ENCODE data around the gene AKAP7. TPM values are rescaled to one million over a fixed set of nuclear protein-coding genes. Genes with fewer than 3 reads are reported as not detected.
"Not testable (repeated sequence)": the region's sequence is repeated elsewhere in the genome, so short reads cannot be mapped to it uniquely, and the experiment has no call there.

The AKAP7 gene
- total RNA-seq, 1 donor from 2014 or later, result 2.7 TPM

DNA sequence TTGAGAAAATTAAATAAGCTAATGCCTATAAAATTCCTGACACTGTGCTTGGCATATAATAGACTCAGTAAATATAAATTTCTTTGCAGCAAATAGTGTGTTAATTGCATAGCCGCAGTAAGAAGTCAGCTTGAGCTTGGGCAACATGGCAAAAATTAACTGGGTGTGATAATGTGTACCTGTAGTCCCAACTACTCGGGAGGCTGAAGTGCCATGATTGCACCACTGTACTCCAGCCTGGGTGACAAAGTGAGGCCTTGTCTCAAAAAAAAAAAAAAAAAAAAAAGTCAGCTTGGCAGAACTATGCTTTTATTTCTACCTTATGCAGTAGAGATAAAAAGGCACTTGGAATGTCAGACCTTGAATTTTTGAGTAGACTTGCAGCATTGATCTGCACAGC, 121.8 kb downstream of the AKAP7 start:
- no peak for ATAC-seq

DNA sequence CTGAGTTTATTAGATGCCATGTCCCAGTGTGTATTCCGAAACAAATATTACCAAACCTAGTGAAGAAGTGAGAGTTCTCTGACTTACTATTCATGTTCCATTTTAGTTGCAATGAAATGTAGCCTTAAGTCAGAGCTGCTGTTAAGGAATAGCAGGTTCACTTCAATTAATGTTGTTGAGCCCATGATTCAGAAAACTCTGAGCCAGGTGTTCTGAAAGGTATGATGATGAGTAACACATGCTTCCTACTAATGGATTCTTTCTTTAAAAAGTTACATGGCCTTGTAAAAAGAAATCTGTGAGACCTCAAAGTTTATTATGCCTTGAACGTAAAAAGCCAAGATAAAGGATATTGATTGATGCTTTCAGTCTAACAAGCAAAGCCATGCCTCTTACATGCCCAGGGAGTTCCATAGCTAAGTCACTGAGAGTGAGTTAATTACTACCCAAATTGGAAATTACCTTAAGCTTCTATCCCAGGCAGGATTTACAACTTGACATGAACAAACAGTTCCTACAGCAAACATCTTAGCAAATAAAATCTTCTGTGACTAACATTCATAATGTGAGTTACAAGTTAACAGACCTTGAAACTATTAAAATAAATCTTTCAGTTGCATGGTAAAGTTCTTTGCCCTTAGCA, 122.9 kb downstream of the AKAP7 start:
- ATAC-seq, result peak; percentile 44

DNA sequence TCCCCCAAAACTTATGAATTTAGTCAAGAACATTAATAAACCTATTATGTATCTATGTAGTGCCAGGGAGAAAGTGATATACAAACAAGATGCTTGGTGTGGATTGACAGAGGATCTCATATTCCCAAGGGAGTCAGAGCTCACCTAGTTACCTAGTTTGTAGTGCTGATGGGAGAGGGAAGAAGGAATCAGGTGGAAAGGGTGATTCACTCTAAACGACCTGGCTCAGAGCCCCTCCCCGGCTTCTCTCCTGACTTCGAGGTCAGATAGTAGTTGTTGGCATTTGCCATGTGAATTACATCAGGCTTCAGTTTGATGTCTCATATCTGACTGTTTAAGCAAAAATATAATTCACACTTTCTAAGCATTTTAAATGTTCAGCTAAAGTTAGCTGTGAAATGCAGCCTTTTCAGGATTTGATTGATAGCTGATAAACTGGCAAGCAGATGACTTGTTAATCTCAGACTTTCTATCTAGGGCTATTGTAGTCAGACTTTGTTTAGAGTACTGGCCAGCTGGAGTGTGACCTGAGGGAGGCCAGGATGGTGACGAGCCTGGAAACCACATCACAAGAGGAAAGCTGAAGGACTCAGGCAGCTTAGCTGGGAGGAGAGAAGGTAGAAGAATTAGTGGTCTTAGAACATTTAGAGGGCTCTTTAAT, 123.7 kb downstream of the AKAP7 start:
- peak; percentile 31 for ATAC-seq

GRCh38 chr6:131260960-131261359, 125.7 kb downstream of the AKAP7 start:
- not testable (repeated sequence) for ATAC-seq

DNA sequence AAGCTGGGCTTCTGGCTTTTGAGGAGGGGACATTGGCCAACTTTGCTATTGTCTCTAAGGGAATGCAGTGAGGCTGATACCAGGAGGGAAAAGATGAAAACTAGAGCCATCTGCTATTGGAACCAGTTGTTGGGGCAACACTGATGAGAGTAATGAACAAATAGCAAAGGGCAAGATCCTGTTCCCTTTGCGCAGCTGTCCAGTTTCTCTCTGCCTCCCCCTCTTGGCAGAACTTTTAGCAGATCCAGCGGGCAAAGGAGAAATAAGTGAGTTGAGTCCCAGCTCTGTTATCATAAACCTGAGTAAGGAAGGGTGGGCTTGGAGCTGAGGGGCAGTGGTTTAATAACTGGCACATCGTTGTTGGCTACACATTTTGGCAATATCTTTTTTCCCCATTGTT, 126.8 kb downstream of the AKAP7 start:
- no peak for ATAC-seq

GRCh38 chr6:131265939-131266338, 130.7 kb downstream of the AKAP7 start:
- ATAC-seq, result no peak

GRCh38 chr6:131268303-131268702, 133.0 kb downstream of the AKAP7 start:
- no peak for ATAC-seq

- no peak for ATAC-seq
Observed at GRCh38 chr6:131269565-131270391, 134.5 kb downstream of the AKAP7 start.

GRCh38 chr6:131270534-131270933, 135.3 kb downstream of the AKAP7 start:
- no peak for ATAC-seq

DNA sequence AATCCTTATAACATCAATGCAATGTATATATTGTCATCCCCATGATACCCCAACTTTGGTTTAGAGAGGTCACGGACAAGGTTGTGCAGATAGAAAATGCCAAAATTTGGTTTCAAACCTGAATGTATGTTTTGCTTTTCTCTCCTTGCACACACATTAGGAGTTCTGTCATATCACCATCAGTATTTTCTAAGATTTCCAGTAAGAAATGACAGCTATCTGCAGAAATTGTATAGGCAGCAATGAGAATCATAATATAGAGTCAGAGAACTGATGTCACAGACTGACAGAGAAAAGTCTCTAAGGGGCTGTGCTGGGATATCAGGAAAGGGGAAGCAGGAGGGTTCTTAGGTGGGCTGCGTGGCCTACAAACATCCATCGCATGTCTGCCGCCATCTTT, 140.0 kb downstream of the AKAP7 start:
- ATAC-seq, result no peak

DNA sequence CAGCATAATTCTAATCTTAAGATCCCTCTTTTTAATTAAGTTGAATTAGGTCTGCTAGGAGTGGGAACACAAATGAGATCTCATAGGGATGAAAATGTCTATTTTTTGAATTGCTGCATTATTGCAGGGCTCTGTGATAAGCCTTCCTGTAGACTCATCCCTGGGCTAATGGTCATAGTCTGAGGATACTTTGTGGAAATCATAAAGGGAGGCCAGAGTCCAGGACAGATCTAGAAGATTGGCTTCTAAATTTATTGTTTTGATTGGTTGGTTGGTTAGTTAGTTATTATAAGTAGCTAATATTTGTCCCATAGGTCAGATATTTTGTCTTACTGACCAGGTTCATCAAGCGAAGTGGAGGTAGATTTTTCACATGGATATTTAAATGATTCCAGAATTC, 142.3 kb downstream of the AKAP7 start:
- no peak for ATAC-seq

GRCh38 chr6:131281471-131282270, 146.4 kb downstream of the AKAP7 start:
- no peak for ATAC-seq

DNA sequence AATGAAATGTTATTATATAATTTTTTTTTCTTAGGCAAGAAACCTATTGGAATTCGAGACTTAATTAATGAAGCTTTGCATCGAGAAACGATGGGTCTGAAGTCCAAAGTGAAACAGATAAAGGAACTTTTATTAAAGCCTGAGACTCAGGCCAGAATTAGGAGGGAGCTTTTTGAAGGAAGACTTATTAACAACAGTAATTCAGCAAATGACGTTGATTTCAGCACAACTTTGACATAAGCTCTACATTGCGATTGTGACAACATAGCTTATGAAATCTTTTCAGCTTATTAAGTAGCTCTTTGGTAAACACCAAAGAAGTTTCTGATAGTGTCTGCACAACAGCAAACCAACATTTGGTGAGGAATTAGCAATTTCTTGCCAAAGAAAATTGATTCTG, 147.1 kb downstream of the AKAP7 start:
- ATAC-seq, result no peak

DNA sequence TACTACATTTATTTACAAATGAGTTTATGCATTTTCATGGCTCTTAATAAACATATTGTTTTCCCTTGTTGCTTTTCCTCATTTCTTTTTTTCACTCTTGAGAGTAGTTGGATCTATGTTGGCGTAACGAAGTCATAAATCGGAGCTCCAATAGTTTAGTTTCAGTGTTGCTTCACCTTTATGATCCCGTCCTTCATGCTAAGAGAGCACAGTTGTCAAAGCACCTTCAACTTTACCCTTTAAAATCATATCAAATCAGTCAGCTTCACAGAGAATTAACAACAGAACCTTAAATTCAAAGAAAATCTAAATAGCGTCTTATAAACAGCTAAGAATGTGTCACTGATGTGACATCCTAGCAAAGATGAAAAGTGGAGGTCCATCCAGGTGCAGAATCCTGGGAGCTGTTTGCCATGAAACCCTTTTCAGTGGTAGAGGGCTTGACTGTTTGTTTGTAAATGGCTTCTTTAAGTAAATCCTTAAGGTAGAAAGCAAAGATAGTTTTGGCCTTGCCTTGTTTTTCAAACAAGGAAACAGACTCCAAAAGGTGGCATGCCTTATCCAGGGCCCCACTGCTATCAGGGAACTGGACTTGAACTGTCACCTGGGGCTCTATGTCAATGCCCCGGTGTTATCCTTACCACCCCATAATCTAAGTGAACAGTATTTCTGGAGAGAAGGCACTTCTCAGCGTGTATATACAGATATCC, 148.4 kb downstream of the AKAP7 start:
- no peak for ATAC-seq

DNA sequence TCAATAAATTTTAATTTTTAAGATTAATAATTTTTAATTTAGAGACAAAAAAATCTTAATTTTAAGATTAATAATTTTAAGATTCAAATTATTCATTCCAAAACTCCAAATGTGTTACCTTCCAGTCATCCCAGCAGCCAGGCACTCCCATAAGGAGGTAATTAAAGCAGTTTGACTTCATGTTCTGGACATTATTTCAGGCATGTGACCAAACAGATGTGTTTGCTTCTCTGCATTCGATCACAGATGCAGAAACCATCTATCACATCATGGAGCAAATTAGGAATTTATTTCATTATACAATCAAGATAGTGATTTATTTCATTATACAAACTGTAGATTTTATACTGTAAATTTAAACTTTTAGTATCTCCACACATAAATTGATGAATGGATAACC, 150.3 kb downstream of the AKAP7 start:
- ATAC-seq, result no peak

GRCh38 chr6:131286469-131287040, 151.3 kb downstream of the AKAP7 start:
- ATAC-seq, result no peak

- ATAC-seq, result no peak
Observed at GRCh38 chr6:131288214-131288613, 152.9 kb downstream of the AKAP7 start.

GRCh38 chr6:131290955-131291354, 155.7 kb downstream of the AKAP7 start:
- peak; percentile 43 for ATAC-seq

DNA sequence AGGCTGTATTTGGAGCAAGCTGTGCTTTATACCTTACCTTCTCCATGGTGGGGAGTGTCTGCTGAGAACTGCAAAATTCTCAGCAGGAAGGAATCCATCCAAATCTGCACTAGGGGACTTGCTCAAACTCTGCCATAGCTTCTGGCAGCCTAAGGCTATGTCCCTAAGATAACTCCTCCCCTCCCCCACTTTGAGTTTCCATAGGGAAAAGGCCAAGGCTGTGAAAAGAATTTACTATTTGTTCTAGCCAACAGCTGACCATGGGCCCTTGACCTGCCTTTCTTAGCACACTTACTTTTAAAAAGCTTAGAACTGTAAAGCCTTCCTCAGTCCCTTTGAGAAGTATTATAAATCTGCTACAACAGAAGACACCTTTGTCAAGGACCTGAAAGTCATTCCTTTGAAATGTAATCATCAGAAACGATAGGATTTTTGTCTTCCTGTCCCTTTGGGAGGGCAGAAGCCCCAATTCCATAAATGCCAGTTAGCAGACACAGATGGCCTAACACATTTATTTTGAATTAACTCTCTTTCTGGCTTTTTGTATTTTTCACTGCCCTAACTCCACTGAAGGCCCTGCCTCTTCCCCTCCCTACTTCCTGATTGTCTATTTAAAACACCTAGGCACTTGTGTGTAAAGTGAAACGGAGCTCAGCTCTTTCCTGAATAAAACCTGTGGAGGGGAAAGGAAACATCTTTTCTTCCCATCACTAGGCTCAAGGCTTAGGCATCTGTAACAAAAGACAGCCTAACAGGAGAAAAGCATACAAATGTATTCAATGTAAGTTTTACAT, 157.1 kb downstream of the AKAP7 start:
- ATAC-seq, result no peak

DNA sequence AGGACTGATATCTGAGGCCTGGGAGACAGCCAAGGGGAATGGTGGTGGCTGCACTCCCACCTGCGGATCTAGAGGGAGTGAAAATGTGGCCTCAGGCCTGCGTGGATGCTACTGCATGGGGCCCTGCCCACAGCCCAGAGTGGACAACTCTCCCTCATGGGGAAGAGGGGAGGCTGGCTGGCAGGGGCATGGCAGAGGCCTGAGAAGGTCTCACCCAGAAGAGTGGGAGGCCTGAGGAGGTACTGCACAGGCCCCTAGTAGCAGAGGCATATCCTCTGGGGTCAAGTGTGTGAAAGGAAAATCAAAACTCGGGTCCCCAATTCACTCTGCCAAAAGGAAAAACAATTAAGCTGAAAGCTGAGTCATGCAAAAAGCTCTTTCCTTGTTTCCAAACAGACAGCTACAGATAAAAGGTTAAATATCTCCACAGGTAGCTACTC, 158.2 kb downstream of the AKAP7 start:
- ATAC-seq, result no peak

GRCh38 chr6:131295081-131295480, 159.8 kb downstream of the AKAP7 start:
- ATAC-seq, result no peak
